Adipose tissue (tissue), 3 donors: ENCODE measurements around the gene OR7D4. TPM values are rescaled to one million over a fixed set of nuclear protein-coding genes. Genes with fewer than 3 reads are reported as not detected.
"Not testable (repeated sequence)": the region's sequence is repeated elsewhere in the genome, so short reads cannot be mapped to it uniquely, and the experiment has no call there.

ENCODE experiments used
- H3K27ac ChIP-seq: one replicate; pipeline ENCODE4 v1.5.1; 2013; ENCODE audit warnings: low read depth, low read length
- WGBS, 3 donors: extraction: QIAGEN DNeasy Blood & Tissue Kit; methylation state at CpG; one replicate each; pipeline ENCODE4 v1.1.7; 2013; 5-methylcytosine and 5-hydroxymethylcytosine counted together
- polyA plus RNA-seq, 3 donors: library from polyadenylated mRNA; stranded (reverse); fragments of 200-250 nt; gene quantifications; one replicate each; pipeline ENCODE4 v1.2.3, GENCODE V29; 2013
- donor health status: healthy with polysubstance abuse.
- donor health status: Bipolar disorder and iron deficiency.
- donor health status: healthy.

OR7D4 gene
- polyA plus RNA-seq: not detected

GRCh38 chr19:9219489-9219888 lies at the start of gene OR7D4:
Gene OR7D4 (minus strand): TSS chr19:9219589. CDS start chr19:9214837, 4,752 bp downstream.
- 64 to 70% (median 65%) methylated on average over 3 of the region's 3 CpGs for WGBS, 3 donors
- no peak within 1 kb of the TSS for H3K27ac ChIP-seq

- no peak overlapping the region for H3K27ac ChIP-seq
- WGBS, 3 donors: 63 to 80% (median 73%) methylated on average over 5 of the region's 5 CpGs
Observed at GRCh38 chr19:9251236-9251635, 31.8 kb upstream of the OR7D4 start.

- WGBS, 3 donors: 55 to 78% (median 76%) methylated on average over 1 of the region's 1 CpG
- no peak within 1 kb of the TSS for H3K27ac ChIP-seq
Observed at GRCh38 chr19:9250630-9251029, 31.2 kb upstream of the OR7D4 start, which contains the start of gene OR7E24. Gene OR7E24 (plus strand): TSS chr19:9250930. CDS start chr19:9251044, 114 bp downstream.

- H3K27ac ChIP-seq: no peak overlapping the region
- WGBS, 3 donors: 26 to 31% (median 31%) methylated on average over 13 of the region's 13 CpGs
Observed at GRCh38 chr19:9205501-9206113, 13.8 kb downstream of the OR7D4 start.

- not testable (repeated sequence) for H3K27ac ChIP-seq
- WGBS, 3 donors: 58 to 80% (median 77%) methylated on average over 1 to 2 of the region's 2 CpGs
Observed at GRCh38 chr19:9198044-9198443, 21.3 kb downstream of the OR7D4 start.

- no peak overlapping the region for H3K27ac ChIP-seq
- 61 to 82% (median 63%) methylated on average over 7 of the region's 7 CpGs for WGBS, 3 donors
Observed at GRCh38 chr19:9189535-9189934, 29.9 kb downstream of the OR7D4 start.

GRCh38 chr19:9187191-9187590 lies 32.2 kb downstream of the OR7D4 start:
- no peak overlapping the region for H3K27ac ChIP-seq
- 72 to 85% (median 72%) methylated on average over 6 of the region's 6 CpGs for WGBS, 3 donors

- H3K27ac ChIP-seq: no peak overlapping the region
- WGBS, 3 donors: 90 to 94% (median 93%) methylated on average over 17 of the region's 17 CpGs
Observed at GRCh38 chr19:9183000-9183399, 36.4 kb downstream of the OR7D4 start.

GRCh38 chr19:9178901-9179300 lies 40.5 kb downstream of the OR7D4 start, which contains the start of gene OR7D2:
Gene OR7D2 (plus strand): TSS chr19:9178979. CDS start chr19:9185782, 6,803 bp downstream.
- H3K27ac ChIP-seq: no peak within 1 kb of the TSS
- 56 to 70% (median 58%) methylated on average over 4 of the region's 4 CpGs for WGBS, 3 donors

- 85 to 96% (median 92%) methylated on average over 5 of the region's 5 CpGs for whole genome bisulfite sequencing, 3 donors
- H3K27ac ChIP-seq: no peak overlapping the region
Observed at GRCh38 chr19:9175326-9175725, 44.1 kb downstream of the OR7D4 start.

- WGBS, 3 donors: 54 to 87% (median 68%) methylated on average over 6 of the region's 6 CpGs
- no peak overlapping the region for H3K27ac ChIP-seq
Observed at GRCh38 chr19:9171393-9171991, 47.9 kb downstream of the OR7D4 start.

GRCh38 chr19:9166846-9167245 lies 52.5 kb downstream of the OR7D4 start:
- 76 to 91% (median 84%) methylated on average over 4 of the region's 4 CpGs for WGBS, 3 donors

GRCh38 chr19:9165261-9165660 lies 54.1 kb downstream of the OR7D4 start:
- WGBS, 3 donors: 89 to 99% (median 91%) methylated on average over 3 of the region's 3 CpGs
- no peak overlapping the region for H3K27ac ChIP-seq

More at GRCh38 chr19:9166846-9167245, 52.5 kb downstream of the OR7D4 start:
- no peak overlapping the region for H3K27ac ChIP-seq

- whole genome bisulfite sequencing, 3 donors: 97 to 98% (median 98%) methylated on average over 12 of the region's 12 CpGs
Observed at GRCh38 chr19:9161427-9161826, 58.0 kb downstream of the OR7D4 start.

More at GRCh38 chr19:9161427-9161826, 58.0 kb downstream of the OR7D4 start:
- H3K27ac ChIP-seq: no peak overlapping the region

Other genes with a start within 250 kb of the OR7D4 start
- gene MUC16, start 209.2 kb downstream of the OR7D4 start, polyA plus RNA-seq: 1 to 10 TPM in 1 of 3 donors, under 1 TPM in 2; 0.03 to 3.3 (median 0.90) TPM
- gene OR1M1, start 132.5 kb downstream of the OR7D4 start, polyA plus RNA-seq: not detected
- gene OR7G2, start 112.1 kb downstream of the OR7D4 start, polyA plus RNA-seq: not detected
- not detected for gene OR7G1, start 103.8 kb downstream of the OR7D4 start, polyA plus RNA-seq
- gene OR7G3, start 92.6 kb downstream of the OR7D4 start, polyA plus RNA-seq: not detected
- gene ZNF317, start 79.2 kb downstream of the OR7D4 start, polyA plus RNA-seq: 10 to 100 TPM; 12.4 to 18.8 (median 14.6) TPM
- under 1 TPM; 0.03 to 0.11 (median 0.07) TPM for gene OR7D2, start 40.6 kb downstream of the OR7D4 start, polyA plus RNA-seq
- gene OR7E24, start 31.3 kb upstream of the OR7D4 start, polyA plus RNA-seq: not detected
- 1 to 10 TPM in 2 of 3 donors, under 1 TPM in 1; 0.34 to 1.8 (median 1.4) TPM for gene ZNF699, start 90.2 kb upstream of the OR7D4 start, polyA plus RNA-seq
- gene ZNF559, start 104.6 kb upstream of the OR7D4 start, polyA plus RNA-seq: 10 to 100 TPM in 1 of 3 donors, 1 to 10 TPM in 2; 5.6 to 12.1 (median 6.2) TPM
- gene ZNF177, start 143.4 kb upstream of the OR7D4 start, polyA plus RNA-seq: under 1 TPM; 0.56 to 0.97 (median 0.89) TPM
- 10 to 100 TPM; 10.8 to 12.9 (median 11.0) TPM for gene ZNF266, start 216.0 kb upstream of the OR7D4 start, polyA plus RNA-seq